ENCODE data around the gene GADD45GIP1.
"Not testable (repeated sequence)": the region's sequence is repeated elsewhere in the genome, so short reads cannot be mapped to it uniquely, and the experiment has no call there.

Gene GADD45GIP1

DNA sequence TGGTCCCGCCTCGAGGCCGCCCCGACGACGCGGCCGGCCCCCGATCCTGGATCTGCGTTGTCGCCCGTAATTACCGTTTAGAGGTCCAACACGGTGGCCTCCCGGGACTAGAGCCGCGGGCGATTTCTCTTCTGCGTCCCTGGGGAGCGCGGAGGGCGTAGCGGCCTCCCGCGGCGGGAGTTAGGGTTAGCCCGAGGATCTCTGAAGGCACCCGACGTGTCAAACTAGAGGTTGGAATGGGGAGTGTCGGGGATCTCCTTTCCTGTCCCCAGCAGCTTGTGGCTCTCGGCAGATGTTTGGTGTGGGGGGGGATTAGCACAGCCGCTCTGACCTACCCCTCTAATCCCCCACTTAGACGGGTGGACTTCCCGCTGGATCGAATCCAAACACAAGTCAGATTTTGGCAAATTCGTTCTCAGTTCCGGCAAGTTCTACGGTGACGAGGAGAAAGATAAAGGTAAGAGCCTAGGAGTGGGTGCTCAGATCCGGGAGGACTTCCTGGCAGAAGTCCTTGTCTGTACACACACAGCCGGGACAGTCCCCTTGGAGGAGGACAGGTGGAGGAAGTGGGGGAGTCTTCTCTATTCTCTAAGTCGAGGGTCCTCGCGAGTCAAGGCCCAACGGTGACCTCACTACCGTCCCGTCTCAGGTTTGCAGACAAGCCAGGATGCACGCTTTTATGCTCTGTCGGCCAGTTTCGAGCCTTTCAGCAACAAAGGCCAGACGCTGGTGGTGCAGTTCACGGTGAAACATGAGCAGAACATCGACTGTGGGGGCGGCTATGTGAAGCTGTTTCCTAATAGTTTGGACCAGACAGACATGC is 18.0 kb downstream of the GADD45GIP1 start:
- peak; percentile 64 to 66 (median 65) for DNase-seq

DNA sequence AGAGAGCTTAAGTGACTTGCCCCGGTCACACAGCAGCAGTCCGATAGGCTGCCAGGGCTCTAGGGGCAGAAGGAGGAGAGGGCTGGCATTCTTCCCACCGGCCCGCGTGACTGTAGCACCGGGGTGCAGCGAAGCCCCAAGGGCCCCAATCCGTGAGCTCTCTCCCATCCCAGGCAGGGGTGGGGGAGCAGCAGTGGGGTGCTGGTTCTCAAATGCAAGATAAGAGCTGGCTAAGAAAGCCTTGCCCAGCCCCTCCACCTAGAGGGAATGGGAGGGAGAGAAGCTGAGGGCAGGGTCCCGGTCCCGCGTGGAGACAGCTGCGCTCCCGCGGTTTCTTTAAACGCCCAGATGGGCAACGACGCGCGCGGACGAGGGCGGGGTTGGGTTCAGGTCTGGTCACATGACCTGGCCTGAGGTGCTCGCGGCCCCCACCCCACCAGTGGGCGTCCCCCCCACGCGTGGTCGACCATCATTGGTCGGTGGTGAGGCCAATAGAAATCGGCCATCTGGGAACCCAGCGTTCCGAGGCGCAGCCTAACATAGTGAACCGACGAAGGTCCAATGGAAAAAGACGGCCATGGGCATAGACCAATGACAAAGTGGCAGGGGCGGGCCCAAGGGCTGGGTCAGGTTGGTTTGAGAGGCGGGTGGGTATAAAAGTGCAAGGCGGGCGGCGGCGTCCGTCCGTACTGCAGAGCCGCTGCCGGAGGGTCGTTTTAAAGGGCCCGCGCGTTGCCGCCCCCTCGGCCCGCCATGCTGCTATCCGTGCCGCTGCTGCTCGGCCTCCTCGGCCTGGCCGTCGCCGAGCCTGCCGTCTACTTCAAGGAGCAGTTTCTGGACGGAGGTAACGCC is 18.9 kb downstream of the GADD45GIP1 start, which contains the start of gene CALR:
TSS of gene CALR (plus strand) at position 683 of the 852 bp plus-strand sequence. CDS start at position 754, 71 bp downstream.
- peak; percentile 98 to 99 (median 99) for DNase-seq

DNA sequence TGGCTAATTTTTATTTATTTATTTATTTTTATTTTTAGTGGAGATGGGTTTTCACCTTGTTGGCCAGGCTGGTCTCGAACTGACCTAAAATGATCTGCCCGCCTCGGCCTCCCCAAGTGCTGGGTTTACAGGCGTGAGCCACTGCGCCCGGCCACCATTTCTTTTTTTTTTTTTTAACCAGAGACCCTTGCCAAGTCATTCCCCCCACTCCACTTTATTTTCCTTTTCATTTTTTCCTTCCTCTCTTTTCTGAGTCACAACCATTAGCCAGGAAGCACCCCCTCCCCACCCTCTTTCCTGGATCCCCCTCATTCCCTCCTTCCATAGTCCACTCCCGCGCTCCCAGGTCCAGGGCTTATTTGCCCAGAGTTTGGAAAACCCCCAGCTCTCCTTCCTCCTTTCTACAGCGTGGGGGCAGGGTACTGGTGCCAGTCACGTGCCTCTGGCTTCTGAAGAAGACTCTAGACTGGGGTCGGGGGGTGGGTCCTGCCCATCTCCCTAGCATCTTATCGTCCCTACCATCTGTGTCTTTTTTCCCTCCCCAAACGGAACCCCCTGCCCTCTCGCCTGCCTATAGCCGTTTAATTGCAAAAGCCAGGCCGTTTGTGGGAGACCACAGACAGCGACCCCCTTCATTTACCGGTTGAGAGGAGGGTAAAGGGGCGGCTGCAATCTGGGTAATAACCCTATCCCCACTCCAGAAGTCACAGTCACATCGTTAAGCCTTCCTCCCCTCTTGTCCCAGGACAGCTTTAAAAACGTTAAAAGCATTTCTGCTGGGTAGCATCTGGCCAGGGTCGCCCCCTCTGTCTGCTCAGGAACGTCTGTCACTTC is 19.7 kb downstream of the GADD45GIP1 start:
- peak; percentile 78 to 87 (median 82) for DNase-seq

DNA sequence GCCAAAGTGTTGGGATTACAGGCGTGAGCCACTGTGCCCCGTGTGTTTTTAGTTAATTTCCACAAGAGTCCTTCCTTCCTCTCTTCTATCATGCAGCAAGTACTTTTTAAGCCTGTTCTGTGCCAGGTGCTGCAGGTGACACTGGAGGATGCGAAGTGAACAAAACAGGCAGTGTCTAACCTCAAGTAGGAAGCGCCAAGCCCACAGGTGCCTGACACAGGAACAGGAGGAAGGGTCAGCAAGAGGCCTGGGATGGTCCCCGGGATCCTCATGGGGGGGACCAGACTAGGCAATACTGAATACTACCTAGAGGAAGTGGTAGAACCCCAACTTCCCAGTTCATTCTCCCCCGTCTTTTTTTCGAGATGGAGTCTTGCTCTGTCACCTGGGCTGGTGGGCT is 20.4 kb downstream of the GADD45GIP1 start:
- no peak for DNase-seq

DNA sequence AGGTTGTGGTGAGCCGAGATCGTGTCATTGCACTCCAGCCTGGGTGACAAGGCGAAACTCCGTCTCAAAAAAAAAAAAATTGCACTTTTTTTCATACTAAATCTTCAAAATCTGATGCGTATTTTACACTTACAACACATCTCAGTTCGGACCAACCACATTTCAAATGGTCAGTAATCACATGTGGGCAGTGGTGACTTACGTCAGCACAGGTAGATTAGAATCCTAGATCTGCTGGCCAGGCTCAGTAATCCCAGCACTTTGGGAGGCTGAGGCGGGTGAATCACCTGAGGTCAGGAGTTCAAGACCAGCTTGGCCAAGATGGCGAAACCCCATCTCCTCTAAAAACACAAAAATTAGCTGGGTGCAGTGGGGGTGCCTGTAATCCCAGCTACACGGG is 22.0 kb downstream of the GADD45GIP1 start:
- DNase-seq = no peak

GRCh38 chr19:12933287-12934072 is 23.5 kb downstream of the GADD45GIP1 start, which contains the start of gene FARSA:
FARSA (minus strand) TSS chr19:12933711; CDS start chr19:12933696, 15 bp downstream.
- DNase-seq = peak; percentile 94 to 96 (median 96)

DNA sequence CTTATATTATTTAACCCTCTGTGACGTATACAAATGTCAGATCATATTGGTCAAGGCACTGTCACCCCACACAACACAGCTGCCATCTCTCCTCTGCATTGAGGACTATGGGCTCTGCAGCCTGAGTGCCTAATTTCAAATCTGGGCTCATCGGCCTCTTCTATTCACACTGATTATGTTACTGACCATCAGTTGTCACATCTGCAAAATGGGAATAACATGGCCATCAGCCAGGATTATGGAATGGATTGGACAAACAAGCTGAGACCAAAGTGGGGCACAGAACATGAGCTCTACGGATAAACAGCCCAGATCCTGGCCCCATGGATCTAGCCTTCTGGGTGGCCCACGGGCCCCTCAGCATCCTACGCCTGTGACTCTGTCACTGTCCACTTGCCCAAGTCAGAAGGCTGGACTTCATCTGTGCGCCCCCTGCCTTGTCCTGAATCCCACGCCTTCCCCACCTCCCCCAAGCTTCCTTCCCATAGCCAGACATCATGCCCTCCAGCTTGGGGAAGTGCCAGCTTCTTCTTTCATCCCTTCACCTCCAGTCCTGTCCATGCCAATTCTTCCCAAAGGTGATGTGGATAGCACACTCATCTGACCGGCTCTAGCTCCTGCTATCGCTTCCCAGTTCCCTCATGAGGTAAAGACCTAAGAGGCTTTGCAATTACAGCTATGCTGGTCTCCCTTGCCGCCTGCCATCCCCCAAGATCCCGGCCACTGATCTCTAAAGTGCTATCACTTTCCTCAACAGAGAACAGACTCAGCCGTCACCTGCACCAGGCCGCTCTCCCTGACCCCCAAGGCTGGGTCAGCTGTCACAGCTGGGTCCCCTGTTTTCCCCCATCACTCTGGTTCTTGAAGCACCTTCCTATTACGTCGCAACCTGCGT is 24.4 kb downstream of the GADD45GIP1 start:
- DNase-seq = no peak

DNA sequence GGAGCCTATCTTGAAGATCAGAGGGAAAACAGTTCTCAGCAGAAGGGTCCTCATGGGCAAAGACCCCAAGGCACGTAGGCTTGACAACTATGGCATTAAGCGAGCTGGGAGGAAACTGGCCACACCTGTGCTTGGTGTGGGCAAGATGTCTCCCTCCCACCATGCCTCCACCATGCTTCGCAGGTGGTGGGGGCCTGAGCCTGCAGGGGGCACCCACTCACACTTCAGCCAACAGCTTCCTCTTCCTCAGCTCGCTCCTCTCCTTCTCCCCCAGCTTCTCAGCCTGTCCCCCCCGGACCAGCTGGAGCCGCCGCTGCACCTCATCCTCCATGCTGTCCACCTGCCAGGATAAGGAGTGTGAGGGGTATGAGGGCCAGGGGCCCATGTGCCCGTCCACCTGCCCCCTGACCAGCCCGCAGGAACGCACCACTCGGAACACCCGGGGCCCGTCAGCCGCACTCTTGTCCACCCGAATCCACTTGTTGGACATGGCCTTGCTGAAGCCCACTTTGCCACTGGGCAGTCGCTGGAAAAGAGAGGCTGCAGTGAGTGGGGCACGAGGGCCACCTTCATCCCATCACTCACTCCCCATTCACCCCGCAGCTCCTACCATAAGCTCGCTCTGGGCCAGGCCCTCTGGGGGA is 26.9 kb downstream of the GADD45GIP1 start:
- no peak for DNase-seq

DNA sequence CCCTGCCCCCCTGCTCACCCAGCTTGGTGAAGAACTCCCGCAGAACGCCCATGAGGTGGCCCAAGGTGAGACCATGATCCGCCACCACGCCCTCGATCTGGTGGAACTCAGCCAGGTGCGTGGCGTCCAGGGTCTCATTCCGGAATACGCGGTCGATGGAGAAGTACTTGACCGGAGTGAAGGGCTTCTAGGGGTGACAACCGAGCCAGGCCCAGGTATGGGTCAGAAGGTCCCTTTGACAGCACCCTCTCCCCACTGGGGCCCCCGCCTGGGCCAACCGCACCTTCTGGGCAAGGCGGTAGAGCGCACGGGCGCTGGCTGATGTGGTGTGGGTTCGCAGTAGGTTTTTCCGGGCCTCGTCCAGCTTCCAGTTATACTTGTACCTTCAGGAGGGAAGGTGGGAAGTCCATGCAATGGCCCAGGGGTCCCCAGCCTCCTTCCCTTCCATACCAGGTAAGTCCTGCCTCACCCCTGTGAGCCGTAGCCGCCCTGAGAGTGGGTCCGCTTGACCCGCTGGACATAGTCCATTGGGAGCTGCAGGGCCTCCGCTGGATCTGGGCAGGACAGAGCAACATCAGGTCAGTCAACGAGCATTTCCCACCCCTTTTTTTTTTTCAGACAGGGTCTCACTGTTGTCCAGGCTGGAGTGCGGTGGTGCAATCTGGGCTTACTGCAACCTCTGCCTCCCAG is 32.3 kb downstream of the GADD45GIP1 start:
- DNase-seq = no peak

DNA sequence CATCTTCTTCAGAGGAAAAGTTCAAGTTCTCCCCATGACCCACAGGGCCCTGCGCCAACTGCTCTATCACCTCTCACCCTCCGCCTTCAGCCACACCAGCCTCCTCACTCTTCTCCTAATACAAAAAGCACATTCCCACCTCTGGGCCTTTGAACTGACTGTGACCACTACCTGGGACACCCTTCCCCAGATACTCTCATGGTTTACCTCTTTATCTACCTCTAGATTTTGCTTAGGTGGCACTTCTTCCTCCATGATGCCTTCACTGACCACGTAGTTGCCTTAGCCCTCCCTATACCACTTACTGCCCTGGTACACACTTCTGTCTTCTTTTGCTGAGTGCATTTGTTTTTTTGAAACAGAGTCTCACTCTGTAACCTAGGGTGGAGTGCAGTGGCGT is 34.1 kb downstream of the GADD45GIP1 start:
- no peak for DNase-seq

- no peak for DNase-seq
Observed at GRCh38 chr19:12921047-12921446, 36.0 kb downstream of the GADD45GIP1 start.

DNA sequence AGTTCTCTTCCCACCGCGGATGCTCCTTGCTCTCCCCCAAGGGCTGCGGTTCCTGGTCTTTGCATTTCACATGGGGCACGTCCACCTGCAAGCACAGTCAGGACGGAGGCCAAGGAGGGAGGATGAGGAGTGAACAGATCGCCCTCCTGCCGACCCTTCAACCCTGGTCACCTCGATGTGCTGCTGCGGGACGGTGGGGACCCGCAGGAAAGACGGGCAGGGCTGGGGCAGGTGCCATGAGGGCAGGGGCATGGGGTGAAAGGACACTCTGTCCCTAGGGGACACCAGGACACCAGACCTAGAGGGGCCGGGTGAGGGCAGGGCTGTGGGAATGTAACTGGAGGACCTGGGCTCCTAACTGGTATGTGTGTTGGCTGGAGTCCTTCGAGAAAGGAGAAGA is 38.8 kb downstream of the GADD45GIP1 start:
- DNase-seq = no peak

- not testable (repeated sequence) for DNase-seq
Observed at GRCh38 chr19:12915860-12916259, 41.2 kb downstream of the GADD45GIP1 start.

- DNase-seq = peak; percentile 35 to 49 (median 48)
Observed at GRCh38 chr19:12913851-12914690, 43.0 kb downstream of the GADD45GIP1 start.

GRCh38 chr19:12913011-12913561 is 43.9 kb downstream of the GADD45GIP1 start:
- no peak for DNase-seq

DNA sequence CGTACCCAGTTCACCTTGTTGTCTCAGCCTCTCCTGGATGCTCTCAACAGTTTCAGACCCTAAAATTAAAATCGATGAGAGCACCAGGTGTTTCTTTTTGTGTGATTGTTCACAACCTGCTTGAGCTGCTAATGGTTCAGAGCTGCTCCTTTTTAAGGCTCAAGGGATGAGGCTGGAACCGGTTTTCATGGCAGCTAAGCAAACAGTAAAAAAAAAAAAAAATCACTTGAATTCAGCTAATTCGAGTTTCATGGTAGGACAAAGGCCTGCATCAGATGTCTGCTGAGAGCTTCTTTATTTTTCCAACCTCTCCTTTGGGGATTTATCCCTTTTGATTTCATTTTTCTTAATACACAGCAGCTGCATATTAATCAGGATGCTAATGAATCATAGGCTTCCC is 44.5 kb downstream of the GADD45GIP1 start:
- no peak for DNase-seq

DNA sequence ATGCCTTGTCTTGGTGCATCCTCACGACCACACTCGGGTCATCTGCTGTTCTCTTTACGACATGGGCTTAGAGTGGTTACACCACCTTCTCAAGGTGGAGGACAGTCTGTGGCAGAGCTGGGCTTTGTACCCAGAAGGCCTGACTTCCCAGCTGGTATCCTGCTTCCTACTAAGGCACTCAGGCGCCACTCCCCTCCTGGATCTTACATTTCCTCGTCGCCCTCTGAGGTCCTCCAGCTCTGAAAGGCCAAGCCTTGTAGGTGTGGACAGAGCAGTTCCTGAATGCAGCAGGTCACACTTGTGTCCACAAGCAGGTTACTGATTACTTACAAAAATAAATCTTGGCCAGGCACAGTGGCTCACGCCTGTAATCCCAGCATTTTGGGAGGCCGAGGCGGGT is 49.9 kb downstream of the GADD45GIP1 start:
- DNase-seq = no peak
